K562 (cell line): ENCODE data around the gene CACNG5.

Experiments used
- DIDO1 ChIP-seq: fragments of 450-650 bp; IDR thresholded peaks from 2 replicates; pipeline ENCODE4 v1.6.1; 2016; ENCODE audit warnings: low read depth, missing biosample characterization, missing genetic modification characterization
- FOSL1 ChIP-seq: fragments of 200-800 bp; sonication (Bioruptor generic); conservative IDR thresholded peaks from 2 replicates; pipeline ENCODE4 v1.6.1; 2016; ENCODE audit warnings: missing genetic modification characterization, missing compliant biosample characterization
- HDGF ChIP-seq: fragments of 450-650 bp; IDR thresholded peaks from 2 replicates; pipeline ENCODE4 v1.6.1; 2016
- POLR2A ChIP-seq: fragments of 450-650 bp; conservative IDR thresholded peaks from 2 replicates; pipeline ENCODE4 v1.6.1; 2016
- PPARD ChIP-seq: fragments of 250-450 bp; sonication (Bioruptor Pico); IDR thresholded peaks from 2 replicates; pipeline ENCODE4 v1.8.0; 2022; ENCODE audit warnings: inconsistent platforms, mild to moderate bottlenecking, moderate library complexity
- ZNF644 ChIP-seq: fragments of 200-800 bp; sonication (Bioruptor generic); IDR thresholded peaks from 2 replicates; pipeline ENCODE4 v1.6.1; 2016; ENCODE audit warnings: low read depth, missing genetic modification characterization, missing compliant biosample characterization
- TF ChIP-seq, protein P1 (sequence below), 3 experiments: IDR thresholded peaks in 2 of 3; conservative IDR thresholded peaks in 1 of 3; 2 replicates each; pipeline ENCODE4 v1.5.1; 2011 to 2012; ENCODE audit warnings: low read length in 3 of 3, mild to moderate bottlenecking in 3 of 3, control low read depth in 2 of 3, improper control_type of control experiment in 1 of 3, inconsistent platforms in 1 of 3, low read depth in 1 of 3, mixed read lengths in 1 of 3, moderate library complexity in 1 of 3; ENCODE audit not compliant: insufficient read depth in 2 of 3
- TF ChIP-seq, protein P2 (sequence below): fragments of 250-450 bp; sonication (Bioruptor Pico); IDR thresholded peaks from 2 replicates; pipeline ENCODE4 v1.9.0; 2021; ENCODE audit warnings: mild to moderate bottlenecking
- TF ChIP-seq, protein P3 (sequence below): sonication (generic); formaldehyde crosslinking; IDR thresholded peaks from 2 replicates; pipeline ENCODE4 v1.8.0; 2023; ENCODE audit warnings: missing genetic modification reagents, mild to moderate bottlenecking, borderline replicate concordance

DNA sequence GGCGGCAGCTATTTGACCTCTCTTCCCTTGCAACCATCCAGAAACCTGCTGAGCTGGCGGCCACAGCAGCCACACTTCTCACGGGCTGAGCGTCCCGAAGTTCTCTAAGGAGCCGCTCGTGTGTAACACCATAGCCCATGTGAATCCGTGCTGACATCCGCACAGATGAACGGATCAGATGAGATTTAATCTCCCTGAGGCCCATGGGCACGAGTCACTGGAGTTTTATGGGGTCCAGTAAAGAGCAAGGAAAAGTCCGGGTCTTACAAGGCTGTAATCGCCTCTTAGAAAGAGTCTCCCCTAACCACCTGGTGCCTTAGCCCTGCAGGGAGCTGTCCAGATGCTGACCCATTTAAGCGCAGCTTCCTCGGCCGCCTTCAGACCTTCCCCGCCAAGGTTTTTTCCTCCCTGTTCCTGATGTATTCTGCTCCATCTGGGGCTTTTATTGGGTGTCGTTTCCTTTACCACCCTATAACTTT lies 5.5 kb upstream of the CACNG5 start:
- TF ChIP-seq, protein P1, sequence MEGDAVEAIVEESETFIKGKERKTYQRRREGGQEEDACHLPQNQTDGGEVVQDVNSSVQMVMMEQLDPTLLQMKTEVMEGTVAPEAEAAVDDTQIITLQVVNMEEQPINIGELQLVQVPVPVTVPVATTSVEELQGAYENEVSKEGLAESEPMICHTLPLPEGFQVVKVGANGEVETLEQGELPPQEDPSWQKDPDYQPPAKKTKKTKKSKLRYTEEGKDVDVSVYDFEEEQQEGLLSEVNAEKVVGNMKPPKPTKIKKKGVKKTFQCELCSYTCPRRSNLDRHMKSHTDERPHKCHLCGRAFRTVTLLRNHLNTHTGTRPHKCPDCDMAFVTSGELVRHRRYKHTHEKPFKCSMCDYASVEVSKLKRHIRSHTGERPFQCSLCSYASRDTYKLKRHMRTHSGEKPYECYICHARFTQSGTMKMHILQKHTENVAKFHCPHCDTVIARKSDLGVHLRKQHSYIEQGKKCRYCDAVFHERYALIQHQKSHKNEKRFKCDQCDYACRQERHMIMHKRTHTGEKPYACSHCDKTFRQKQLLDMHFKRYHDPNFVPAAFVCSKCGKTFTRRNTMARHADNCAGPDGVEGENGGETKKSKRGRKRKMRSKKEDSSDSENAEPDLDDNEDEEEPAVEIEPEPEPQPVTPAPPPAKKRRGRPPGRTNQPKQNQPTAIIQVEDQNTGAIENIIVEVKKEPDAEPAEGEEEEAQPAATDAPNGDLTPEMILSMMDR (IDR thresholded peaks at IDR 0.05 in 2 of 3, conservative IDR thresholded peaks at IDR 0.05 in 1 of 3; ENCODE audit: insufficient read depth in 2 of 3, low read depth in 1 of 3, low read length in 3 of 3) = no peak
- TF ChIP-seq DIDO1 (tag) (no peak), FOSL1 (tag) (no peak), HDGF (no peak), POLR2A (no peak), PPARD (CRISPR knock-in tag) (no peak), ZNF644 (tag) (no peak)
- TF ChIP-seq, protein P2, sequence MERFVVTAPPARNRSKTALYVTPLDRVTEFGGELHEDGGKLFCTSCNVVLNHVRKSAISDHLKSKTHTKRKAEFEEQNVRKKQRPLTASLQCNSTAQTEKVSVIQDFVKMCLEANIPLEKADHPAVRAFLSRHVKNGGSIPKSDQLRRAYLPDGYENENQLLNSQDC (CRISPR knock-in tag) = no peak
- TF ChIP-seq, protein P3, sequence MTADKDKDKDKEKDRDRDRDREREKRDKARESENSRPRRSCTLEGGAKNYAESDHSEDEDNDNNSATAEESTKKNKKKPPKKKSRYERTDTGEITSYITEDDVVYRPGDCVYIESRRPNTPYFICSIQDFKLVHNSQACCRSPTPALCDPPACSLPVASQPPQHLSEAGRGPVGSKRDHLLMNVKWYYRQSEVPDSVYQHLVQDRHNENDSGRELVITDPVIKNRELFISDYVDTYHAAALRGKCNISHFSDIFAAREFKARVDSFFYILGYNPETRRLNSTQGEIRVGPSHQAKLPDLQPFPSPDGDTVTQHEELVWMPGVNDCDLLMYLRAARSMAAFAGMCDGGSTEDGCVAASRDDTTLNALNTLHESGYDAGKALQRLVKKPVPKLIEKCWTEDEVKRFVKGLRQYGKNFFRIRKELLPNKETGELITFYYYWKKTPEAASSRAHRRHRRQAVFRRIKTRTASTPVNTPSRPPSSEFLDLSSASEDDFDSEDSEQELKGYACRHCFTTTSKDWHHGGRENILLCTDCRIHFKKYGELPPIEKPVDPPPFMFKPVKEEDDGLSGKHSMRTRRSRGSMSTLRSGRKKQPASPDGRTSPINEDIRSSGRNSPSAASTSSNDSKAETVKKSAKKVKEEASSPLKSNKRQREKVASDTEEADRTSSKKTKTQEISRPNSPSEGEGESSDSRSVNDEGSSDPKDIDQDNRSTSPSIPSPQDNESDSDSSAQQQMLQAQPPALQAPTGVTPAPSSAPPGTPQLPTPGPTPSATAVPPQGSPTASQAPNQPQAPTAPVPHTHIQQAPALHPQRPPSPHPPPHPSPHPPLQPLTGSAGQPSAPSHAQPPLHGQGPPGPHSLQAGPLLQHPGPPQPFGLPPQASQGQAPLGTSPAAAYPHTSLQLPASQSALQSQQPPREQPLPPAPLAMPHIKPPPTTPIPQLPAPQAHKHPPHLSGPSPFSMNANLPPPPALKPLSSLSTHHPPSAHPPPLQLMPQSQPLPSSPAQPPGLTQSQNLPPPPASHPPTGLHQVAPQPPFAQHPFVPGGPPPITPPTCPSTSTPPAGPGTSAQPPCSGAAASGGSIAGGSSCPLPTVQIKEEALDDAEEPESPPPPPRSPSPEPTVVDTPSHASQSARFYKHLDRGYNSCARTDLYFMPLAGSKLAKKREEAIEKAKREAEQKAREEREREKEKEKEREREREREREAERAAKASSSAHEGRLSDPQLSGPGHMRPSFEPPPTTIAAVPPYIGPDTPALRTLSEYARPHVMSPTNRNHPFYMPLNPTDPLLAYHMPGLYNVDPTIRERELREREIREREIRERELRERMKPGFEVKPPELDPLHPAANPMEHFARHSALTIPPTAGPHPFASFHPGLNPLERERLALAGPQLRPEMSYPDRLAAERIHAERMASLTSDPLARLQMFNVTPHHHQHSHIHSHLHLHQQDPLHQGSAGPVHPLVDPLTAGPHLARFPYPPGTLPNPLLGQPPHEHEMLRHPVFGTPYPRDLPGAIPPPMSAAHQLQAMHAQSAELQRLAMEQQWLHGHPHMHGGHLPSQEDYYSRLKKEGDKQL (CRISPR knock-in tag) = no peak
